Left forelimb (tissue), 1 donor: ENCODE results near the gene MYOC.
A peak's percentile ranks its signal among the peaks of the same experiment; 100 is the strongest.
"Not testable (repeated sequence)": the region's sequence is repeated elsewhere in the genome, so short reads cannot be mapped to it uniquely, and the experiment has no call there.

Experiments
- DNase-seq: peaks from one replicate; pipeline ENCODE4 v3.0.0-alpha.2; 2018; ENCODE audit warnings: low spot score

MYOC gene

GRCh38 chr1:171652234-171652822 lies at the start of gene MYOC:
Gene MYOC, minus strand, starts transcription at chr1:171652688. Its CDS starts 77 bp downstream, at chr1:171652611.
- no peak for DNase-seq

- DNase-seq: no peak
These were observed 47.0 kb upstream of the MYOC start for GRCh38 chr1:171699531-171699930.

GRCh38 chr1:171695772-171696171 lies 43.3 kb upstream of the MYOC start:
- DNase-seq: not testable (repeated sequence)

- not testable (repeated sequence) for DNase-seq
These were observed 41.1 kb upstream of the MYOC start for GRCh38 chr1:171693541-171693940.

GRCh38 chr1:171683870-171684269 lies 31.4 kb upstream of the MYOC start:
- no peak for DNase-seq

GRCh38 chr1:171680339-171680738 lies 27.9 kb upstream of the MYOC start:
- no peak for DNase-seq

- DNase-seq: no peak
These were observed 24.3 kb upstream of the MYOC start for GRCh38 chr1:171676823-171677222.

- no peak for DNase-seq
These were observed 22.2 kb upstream of the MYOC start for GRCh38 chr1:171674431-171675405.

GRCh38 chr1:171670739-171671138 lies 18.3 kb upstream of the MYOC start:
- DNase-seq: no peak

- no peak for DNase-seq
These were observed 15.9 kb upstream of the MYOC start for GRCh38 chr1:171668372-171668771.

GRCh38 chr1:171666114-171666769 lies 13.8 kb upstream of the MYOC start:
- DNase-seq: no peak

- DNase-seq: no peak
These were observed 12.5 kb upstream of the MYOC start for GRCh38 chr1:171664976-171665375.

GRCh38 chr1:171663854-171664575 lies 11.5 kb upstream of the MYOC start:
- DNase-seq: no peak

GRCh38 chr1:171663036-171663853 lies 10.8 kb upstream of the MYOC start:
- no peak for DNase-seq

- no peak for DNase-seq
These were observed 8.7 kb upstream of the MYOC start for GRCh38 chr1:171661076-171661650.

GRCh38 chr1:171656206-171656605 lies 3.7 kb upstream of the MYOC start:
- not testable (repeated sequence) for DNase-seq

GRCh38 chr1:171655746-171656116 lies 3.2 kb upstream of the MYOC start:
- no peak for DNase-seq

GRCh38 chr1:171654942-171655745 lies 2.7 kb upstream of the MYOC start:
- DNase-seq: peak; percentile 87

GRCh38 chr1:171654201-171654941 lies 1.9 kb upstream of the MYOC start:
- no peak for DNase-seq
